MG63 (cell line): ENCODE data around the gene FAM13C. TPM values are rescaled to one million over a fixed set of nuclear protein-coding genes. Genes with fewer than 3 reads are reported as not detected.

ENCODE experiments used
- total RNA-seq: library from RNA; depleted of rRNA; stranded (reverse); fragments of >200 nt; shearing (Covaris generic); gene quantifications from 2 replicates; pipeline ENCODE4 v1.2.3, GENCODE V29; 2014; ENCODE audit warnings: low replicate concordance; rRNA removed

FAM13C gene
- total RNA-seq, 1 experiment from 2014 or later = 0.16 TPM

Other genes starting within 250 kb of the FAM13C start
- gene PHYHIPL, start 185.9 kb downstream of the FAM13C start, total RNA-seq = not detected in 2 replicates